ENCODE data around the gene ELK4.

ELK4 gene

GRCh38 chr1:205575294-205575885, 56.4 kb downstream of the ELK4 start:
- no peak overlapping the region for H3K27ac ChIP-seq
- H3K9me3 ChIP-seq (ENCODE audit: control insufficient read depth, low read length): no peaks in the 10 kb centered on the region
- no peaks in the 10 kb centered on the region for H3K27me3 ChIP-seq (ENCODE audit: control insufficient read depth, insufficient read depth, low read length)
- TF ChIP-seq CTCF (IDR thresholded peaks at IDR 0.05): no peak
- H3K4me1 ChIP-seq: peaks cover 5% of the 10 kb centered on the region
- no peak overlapping the region for H3K9ac ChIP-seq
- H3K36me3 ChIP-seq (ENCODE audit: control insufficient read depth, insufficient read depth, low read length): no peaks in the 10 kb centered on the region
- H3K4me3 ChIP-seq (ENCODE audit: low read depth, low read length): no peak overlapping the region
- H2AFZ ChIP-seq: no peak overlapping the region
- no peaks in the 10 kb centered on the region for H3K79me2 ChIP-seq
- H3K4me2 ChIP-seq (ENCODE audit: low read length): no peak overlapping the region

GRCh38 chr1:205572421-205572820, 59.4 kb downstream of the ELK4 start:
- no peaks in the 10 kb centered on the region for H3K79me2 ChIP-seq
- no peak overlapping the region for H3K4me3 ChIP-seq (ENCODE audit: low read depth, low read length)
- no peak overlapping the region for H3K9ac ChIP-seq
- no peaks in the 10 kb centered on the region for H3K9me3 ChIP-seq (ENCODE audit: control insufficient read depth, low read length)
- TF ChIP-seq CTCF (IDR thresholded peaks at IDR 0.05): no peak
- H3K4me2 ChIP-seq (ENCODE audit: low read length): no peak overlapping the region
- H2AFZ ChIP-seq: no peak overlapping the region
- H3K27me3 ChIP-seq (ENCODE audit: control insufficient read depth, insufficient read depth, low read length): no peaks in the 10 kb centered on the region
- no peaks in the 10 kb centered on the region for H3K36me3 ChIP-seq (ENCODE audit: control insufficient read depth, insufficient read depth, low read length)
- H3K4me1 ChIP-seq: no peaks in the 10 kb centered on the region
- no peak overlapping the region for H3K27ac ChIP-seq

- Histone ChIP-seq H3K9ac (no peak overlapping the region), H3K27me3 (ENCODE audit: control insufficient read depth, insufficient read depth, low read length) (no peaks in the 10 kb centered on the region), H3K36me3 (ENCODE audit: control insufficient read depth, insufficient read depth, low read length) (no peaks in the 10 kb centered on the region), H3K4me2 (ENCODE audit: low read length) (no peak overlapping the region), H3K4me1 (no peaks in the 10 kb centered on the region), H3K79me2 (no peaks in the 10 kb centered on the region), H3K4me3 (ENCODE audit: low read depth, low read length) (no peak overlapping the region), H2AFZ (no peak overlapping the region), H3K9me3 (ENCODE audit: control insufficient read depth, low read length) (no peaks in the 10 kb centered on the region), H3K27ac (no peak overlapping the region)
- TF ChIP-seq CTCF (IDR thresholded peaks at IDR 0.05): no peak
These were observed 60.1 kb downstream of the ELK4 start for GRCh38 chr1:205571747-205572146.

GRCh38 chr1:205570796-205571537, 60.8 kb downstream of the ELK4 start:
- TF ChIP-seq CTCF (IDR thresholded peaks at IDR 0.05): no peak
- Histone ChIP-seq H3K4me1 (no peaks in the 10 kb centered on the region), H3K9ac (no peak overlapping the region), H3K27me3 (ENCODE audit: control insufficient read depth, insufficient read depth, low read length) (no peaks in the 10 kb centered on the region), H2AFZ (no peak overlapping the region), H3K36me3 (ENCODE audit: control insufficient read depth, insufficient read depth, low read length) (no peaks in the 10 kb centered on the region), H3K27ac (no peak overlapping the region), H3K4me3 (ENCODE audit: low read depth, low read length) (no peak overlapping the region), H3K4me2 (ENCODE audit: low read length) (no peak overlapping the region), H3K79me2 (no peaks in the 10 kb centered on the region), H3K9me3 (ENCODE audit: control insufficient read depth, low read length) (no peaks in the 10 kb centered on the region)

GRCh38 chr1:205570173-205570501, 61.7 kb downstream of the ELK4 start:
- Histone ChIP-seq H3K4me3 (ENCODE audit: low read depth, low read length) (no peak overlapping the region), H3K9ac (no peak overlapping the region), H3K79me2 (no peaks in the 10 kb centered on the region), H3K4me1 (no peaks in the 10 kb centered on the region), H3K36me3 (ENCODE audit: control insufficient read depth, insufficient read depth, low read length) (no peaks in the 10 kb centered on the region), H2AFZ (no peak overlapping the region), H3K9me3 (ENCODE audit: control insufficient read depth, low read length) (no peaks in the 10 kb centered on the region), H3K27ac (no peak overlapping the region), H3K27me3 (ENCODE audit: control insufficient read depth, insufficient read depth, low read length) (no peaks in the 10 kb centered on the region), H3K4me2 (ENCODE audit: low read length) (no peak overlapping the region)
- no peak for TF ChIP-seq CTCF (IDR thresholded peaks at IDR 0.05)
